Activated T-cell treated with anti-CD3 and anti-CD28 coated beads, Interleukin-2, amount 50 U/mL, for 72 hours (primary cell): ENCODE results near the gene CENPA. TPM values are rescaled to one million over a fixed set of nuclear protein-coding genes. Genes with fewer than 3 reads are reported as not detected.
"Not testable (repeated sequence)": the region's sequence is repeated elsewhere in the genome, so short reads cannot be mapped to it uniquely, and the experiment has no call there.

Experiments
- ATAC-seq, 2 donors: fragments of 150-1000 bp; cut with Tn5 transposase; replicated peaks in 1 of 2; 2 replicates each; pipeline ENCODE4 v1.10.0; 2021; ENCODE audit warnings: moderate library complexity in 2 of 2, mild to moderate bottlenecking in 1 of 2
- DNase-seq, 2 donors: peaks; one replicate each; pipeline ENCODE4 v3.0.0; 2021 to 2022; ENCODE audit warnings: mixed read lengths in 1 of 2
- H3K27ac Mint-ChIP-seq: one replicate; pipeline ENCODE4 v1.8.0; 2022; ENCODE audit warnings: mild to moderate bottlenecking, moderate library complexity, mixed read lengths
- H3K27me3 Mint-ChIP-seq: one replicate; pipeline ENCODE4 v1.8.0; 2022; ENCODE audit warnings: low read depth, mixed read lengths
- H3K36me3 Mint-ChIP-seq, 2 donors: one replicate each; pipeline ENCODE4 v1.8.0; 2022; ENCODE audit warnings: mixed read lengths in 2 of 2, mild to moderate bottlenecking in 1 of 2; ENCODE audit not compliant: insufficient read depth in 2 of 2
- H3K4me1 Mint-ChIP-seq: one replicate; pipeline ENCODE4 v1.8.0; 2022; ENCODE audit warnings: low read depth, mixed read lengths
- H3K4me3 Mint-ChIP-seq, 2 donors: one replicate each; pipeline ENCODE4 v1.8.0; 2022; ENCODE audit warnings: mild to moderate bottlenecking in 2 of 2, mixed read lengths in 2 of 2, moderate library complexity in 2 of 2
- H3K9me3 Mint-ChIP-seq, 2 donors: one replicate each; pipeline ENCODE4 v1.8.0; 2022; ENCODE audit warnings: mixed read lengths in 2 of 2
- total RNA-seq, 2 donors: library from RNA; stranded (reverse); gene quantifications; one replicate each; pipeline ENCODE4 v1.2.3, GENCODE V29; 2022

CENPA gene
- total RNA-seq, 2 donors from 2014 or later, result 40.9 to 43.2 TPM

DNA sequence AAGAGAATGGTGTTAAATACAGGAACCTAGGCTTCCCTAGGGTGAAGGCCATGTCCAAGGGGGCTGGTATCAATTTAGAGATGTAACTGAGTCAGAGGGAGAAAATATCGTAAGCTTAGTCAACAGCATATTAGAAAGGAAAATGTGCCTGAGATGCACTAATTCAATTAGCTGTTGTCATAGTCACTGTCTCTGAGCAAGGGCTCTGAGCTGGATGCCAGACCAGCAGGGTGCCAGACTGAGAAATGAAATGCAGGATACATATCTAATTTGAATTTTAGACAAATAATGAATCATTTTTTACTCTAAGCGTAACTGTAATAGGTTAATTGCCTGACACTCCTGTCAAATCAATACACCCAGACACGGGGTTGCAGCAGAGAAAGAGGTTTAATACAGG, 33.2 kb upstream of the CENPA start:
- Mint-ChIP-seq H3K4me3 (no peak overlapping the region), H3K9me3 (no peaks in the 10 kb centered on the region), H3K36me3 (no peaks in the 10 kb centered on the region), H3K27me3 (no peaks in the 10 kb centered on the region), H3K27ac (no peak overlapping the region), H3K4me1 (peaks cover 7% of the 10 kb centered on the region)
- ATAC-seq (no peak), DNase-seq (no peak)

DNA sequence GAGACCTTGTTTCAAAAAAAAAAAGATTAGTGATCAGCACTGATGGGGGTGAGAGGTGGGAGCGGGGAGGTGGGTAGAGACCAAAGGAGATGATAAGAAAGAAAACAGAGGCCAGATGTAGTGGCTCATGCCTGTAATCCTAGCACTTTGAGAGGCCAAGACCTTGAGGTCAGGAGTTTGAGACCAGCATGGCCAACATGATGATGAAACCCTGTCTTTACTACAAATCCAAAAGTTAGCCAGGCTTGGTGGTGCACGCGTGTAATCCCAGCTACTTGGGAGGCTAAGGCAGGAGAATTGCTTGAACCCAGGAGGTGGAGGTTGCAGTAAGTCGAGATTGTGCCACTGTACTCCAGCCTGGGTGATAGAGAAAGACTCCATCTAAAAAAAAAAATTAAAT, 31.3 kb upstream of the CENPA start:
- Mint-ChIP-seq H3K4me1 (peaks cover 17% of the 10 kb centered on the region), H3K9me3 (no peaks in the 10 kb centered on the region), H3K36me3 (no peaks in the 10 kb centered on the region), H3K27me3 (no peaks in the 10 kb centered on the region), H3K27ac (no peak overlapping the region), H3K4me3 (no peak overlapping the region)
- DNase-seq (no peak), ATAC-seq (no peak)

DNA sequence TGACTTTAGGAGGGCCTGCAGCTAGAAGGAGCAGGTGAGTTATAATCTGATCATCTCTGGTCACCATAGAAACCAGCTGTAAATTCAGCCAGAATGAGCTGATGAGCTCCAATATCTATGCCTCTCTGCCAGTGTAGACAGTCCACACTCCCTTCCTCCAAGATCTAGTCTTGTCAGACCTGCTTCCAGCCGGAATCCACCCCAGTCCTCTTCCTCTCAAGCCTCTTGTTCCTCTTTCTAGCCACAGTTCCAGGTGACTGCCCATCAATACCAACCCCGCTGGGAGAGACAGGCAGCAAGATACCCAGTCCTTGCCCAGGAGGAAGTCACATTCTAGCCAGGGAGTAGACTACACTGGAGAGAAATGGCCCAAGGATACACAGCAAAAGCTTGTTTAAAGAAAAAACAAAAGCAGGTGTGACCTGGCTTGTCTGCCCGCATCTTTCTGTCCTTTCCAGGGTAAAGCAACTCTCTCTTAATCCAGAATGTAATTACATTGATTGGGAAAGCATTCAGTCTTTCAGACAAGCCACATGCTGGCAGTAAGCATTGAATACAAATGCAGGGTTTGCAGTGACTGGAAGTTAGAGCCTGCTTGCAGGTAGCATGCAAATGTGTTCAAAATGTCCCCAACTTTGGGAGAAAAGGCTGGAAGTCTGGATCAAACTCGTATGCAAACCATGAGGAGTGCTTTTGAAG, 30.7 kb upstream of the CENPA start:
- H3K4me1 Mint-ChIP-seq, result peaks cover 17% of the 10 kb centered on the region
- no peaks in the 10 kb centered on the region for H3K36me3 Mint-ChIP-seq
- ATAC-seq (no peak), DNase-seq (no peak)
- no peaks in the 10 kb centered on the region for H3K9me3 Mint-ChIP-seq
- H3K27ac Mint-ChIP-seq, result no peak overlapping the region
- no peak overlapping the region for H3K4me3 Mint-ChIP-seq
- no peaks in the 10 kb centered on the region for H3K27me3 Mint-ChIP-seq

DNA sequence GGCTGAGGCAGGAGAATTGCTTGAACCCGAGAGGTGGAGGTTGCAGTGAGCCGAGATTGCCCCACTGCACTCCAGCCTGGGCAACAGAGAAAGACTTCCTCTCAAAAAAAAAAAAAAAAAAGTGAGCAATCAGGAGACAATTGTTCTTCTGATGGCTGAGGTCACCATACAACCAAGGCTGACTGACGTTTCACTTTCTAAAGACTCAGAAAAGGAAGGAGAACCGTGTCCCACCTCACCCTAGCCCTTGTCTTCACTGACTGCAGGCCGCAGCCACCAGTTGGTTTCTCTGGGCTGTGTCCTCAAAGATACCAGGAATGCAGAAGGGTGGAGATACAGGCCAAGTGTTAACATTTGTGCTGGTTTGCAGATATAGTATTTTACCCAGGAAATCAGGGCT, 29.5 kb upstream of the CENPA start:
- no peaks in the 10 kb centered on the region for H3K9me3 Mint-ChIP-seq
- no peaks in the 10 kb centered on the region for H3K36me3 Mint-ChIP-seq
- H3K27me3 Mint-ChIP-seq, result no peaks in the 10 kb centered on the region
- peaks cover 17% of the 10 kb centered on the region for H3K4me1 Mint-ChIP-seq
- ATAC-seq, result no peak
- DNase-seq, result no peak
- no peak overlapping the region for H3K4me3 Mint-ChIP-seq
- H3K27ac Mint-ChIP-seq, result no peak overlapping the region

DNA sequence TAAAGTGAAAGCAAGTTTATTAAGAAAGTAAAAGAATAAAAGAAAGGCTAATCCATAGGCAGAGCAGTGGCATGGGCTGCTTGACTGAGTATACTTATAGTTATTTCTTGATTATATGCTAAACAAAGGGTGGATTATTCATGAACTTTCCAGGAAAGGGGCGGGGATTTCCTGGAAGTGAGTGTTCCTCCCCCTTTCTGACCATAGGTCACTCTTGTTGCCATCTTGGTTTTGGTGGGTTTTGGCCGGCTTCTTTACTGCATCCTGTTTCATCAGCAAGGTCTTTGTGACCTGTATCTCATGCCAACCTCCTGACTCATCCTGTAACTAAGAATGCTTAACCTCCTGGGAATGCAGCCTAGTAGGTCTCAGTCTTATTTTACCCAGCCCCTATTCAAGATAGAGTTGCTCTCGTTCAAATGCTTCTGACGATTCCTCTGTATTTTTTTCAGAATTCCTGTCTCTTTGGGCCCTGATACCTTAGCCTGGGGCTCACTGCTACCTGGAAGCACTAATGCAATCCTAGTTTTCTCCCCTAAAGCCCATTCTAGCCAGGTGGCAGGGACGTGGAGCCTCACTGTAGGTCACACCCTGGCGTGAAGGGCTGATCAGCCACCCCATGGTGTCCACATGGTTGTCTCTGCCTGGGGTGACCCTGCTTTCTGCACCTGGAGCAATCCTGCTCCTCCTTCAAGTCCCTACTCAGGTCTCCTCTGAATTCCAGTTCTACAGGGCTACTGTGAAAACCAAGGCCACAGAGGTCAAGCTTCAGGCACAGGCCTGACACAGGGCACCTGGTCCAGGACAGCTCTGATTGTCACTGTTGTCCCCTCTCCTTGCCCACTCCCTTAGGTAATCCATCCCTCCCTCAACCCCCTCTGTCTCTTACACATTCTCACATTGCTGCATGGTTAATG, 27.7 kb upstream of the CENPA start:
- DNase-seq (peak; percentile 57 to 68), ATAC-seq (peak; percentile 79 to 83)
- Mint-ChIP-seq H3K27ac (peak overlapping the region; percentile 49), H3K27me3 (no peaks in the 10 kb centered on the region), H3K36me3 (no peaks in the 10 kb centered on the region), H3K9me3 (no peaks in the 10 kb centered on the region), H3K4me1 (peaks cover 18% of the 10 kb centered on the region), H3K4me3 (peak overlapping the region; percentile 22 to 33)

DNA sequence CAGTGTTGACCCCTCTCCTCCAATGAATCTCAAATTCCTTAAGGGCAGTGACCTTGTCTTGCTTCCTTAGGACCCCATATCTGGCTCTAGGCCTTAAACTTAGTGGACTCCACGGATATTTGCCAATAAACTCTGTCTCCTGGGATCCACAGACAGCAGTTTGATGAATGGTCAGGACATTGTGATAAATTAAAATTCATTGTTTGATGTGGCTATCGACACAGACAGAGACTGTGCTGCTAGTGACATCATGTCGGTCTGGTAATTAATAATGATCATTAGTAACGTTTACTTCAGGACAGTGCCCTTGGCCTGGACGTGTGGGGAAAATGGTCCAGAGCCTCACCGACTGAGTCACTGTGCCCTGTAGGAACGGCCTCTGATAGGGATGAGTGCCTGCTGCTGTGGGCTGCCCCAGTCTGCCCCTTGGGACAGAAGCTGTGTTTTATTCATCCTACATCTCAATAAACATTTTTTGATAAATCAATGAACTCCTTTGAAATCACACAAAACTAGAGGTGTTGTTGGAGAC, 27.0 kb upstream of the CENPA start:
- Mint-ChIP-seq H3K36me3 (no peaks in the 10 kb centered on the region), H3K27ac (no peak overlapping the region), H3K9me3 (no peaks in the 10 kb centered on the region)

DNA sequence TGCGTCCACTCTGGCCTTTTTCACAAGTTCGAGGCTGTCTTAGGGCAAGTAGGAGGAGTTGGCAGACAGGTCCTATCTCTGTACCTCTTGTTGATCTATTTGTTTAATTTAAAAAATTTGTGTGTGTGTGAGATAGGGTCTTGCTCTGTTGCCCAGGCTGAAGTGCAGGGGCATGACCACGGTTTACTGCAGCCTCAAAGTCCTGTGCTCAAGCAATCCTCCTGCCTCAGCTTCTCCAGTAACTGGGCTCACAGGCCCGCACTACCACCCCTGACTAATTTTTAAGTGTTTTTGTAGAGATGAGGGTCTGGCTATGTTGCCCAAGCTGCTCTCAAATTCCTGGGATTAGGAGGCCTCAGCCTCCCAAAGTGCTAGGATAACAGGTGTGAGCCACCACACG, 26.0 kb upstream of the CENPA start:
- Mint-ChIP-seq H3K27me3 (no peaks in the 10 kb centered on the region), H3K36me3 (no peaks in the 10 kb centered on the region), H3K9me3 (no peaks in the 10 kb centered on the region), H3K4me3 (no peak overlapping the region), H3K27ac (no peak overlapping the region), H3K4me1 (peaks cover 29% of the 10 kb centered on the region)
- ATAC-seq (no peak), DNase-seq (no peak)

More for the DNA sequence above, 27.0 kb upstream of the CENPA start:
- Mint-ChIP-seq H3K27me3 (no peaks in the 10 kb centered on the region), H3K4me1 (peaks cover 25% of the 10 kb centered on the region), H3K4me3 (no peak overlapping the region)
- ATAC-seq, result no peak
- DNase-seq, result no peak

DNA sequence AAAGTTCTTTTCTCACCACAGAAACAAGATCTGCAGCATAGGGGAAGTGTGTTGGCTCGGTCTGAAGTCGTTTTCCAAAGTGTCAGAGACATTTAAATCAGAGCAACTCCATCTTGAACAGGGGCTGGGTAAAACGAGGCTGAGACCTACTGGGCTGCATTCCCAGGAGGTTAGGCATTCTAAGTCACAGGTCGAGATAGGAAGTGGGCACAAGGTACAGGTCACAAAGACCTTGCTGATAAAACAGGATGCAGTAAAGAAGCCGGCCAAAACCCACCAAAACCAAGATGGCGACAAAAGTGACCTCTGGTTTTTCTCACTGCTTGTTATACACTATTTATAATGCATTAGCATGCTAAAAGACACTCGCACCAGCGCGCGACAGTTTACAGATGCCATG, 24.9 kb upstream of the CENPA start:
- H3K4me1 Mint-ChIP-seq, result peaks cover 40% of the 10 kb centered on the region
- not testable (repeated sequence) for H3K4me3 Mint-ChIP-seq, H3K27me3 Mint-ChIP-seq, DNase-seq, H3K27ac Mint-ChIP-seq, H3K36me3 Mint-ChIP-seq, H3K9me3 Mint-ChIP-seq, ATAC-seq

DNA sequence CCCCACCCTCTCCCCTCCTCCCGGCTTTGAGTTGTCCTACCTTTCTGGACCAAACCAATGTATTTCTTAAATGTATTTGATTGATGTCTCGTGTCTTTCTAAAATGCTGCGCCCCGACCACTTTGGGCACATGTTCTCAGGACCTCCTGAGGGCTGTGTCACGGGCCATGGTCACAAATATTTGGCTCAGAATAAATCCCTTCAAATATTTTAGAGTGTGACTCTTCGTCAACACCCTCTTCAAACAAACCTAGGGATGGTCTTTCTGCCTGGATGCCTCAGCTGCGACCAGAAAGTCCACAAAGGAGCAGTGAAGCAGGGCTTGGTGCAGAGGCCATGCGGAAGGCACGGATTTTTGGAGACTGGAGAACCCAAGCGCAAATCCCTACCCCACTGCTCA, 22.8 kb upstream of the CENPA start:
- Mint-ChIP-seq H3K27me3 (no peaks in the 10 kb centered on the region), H3K4me1 (peaks cover 40% of the 10 kb centered on the region), H3K36me3 (no peaks in the 10 kb centered on the region), H3K4me3 (peak overlapping the region; percentile 74 to 97), H3K9me3 (no peaks in the 10 kb centered on the region), H3K27ac (no peak overlapping the region)
- ATAC-seq (no peak), DNase-seq (no peak)

DNA sequence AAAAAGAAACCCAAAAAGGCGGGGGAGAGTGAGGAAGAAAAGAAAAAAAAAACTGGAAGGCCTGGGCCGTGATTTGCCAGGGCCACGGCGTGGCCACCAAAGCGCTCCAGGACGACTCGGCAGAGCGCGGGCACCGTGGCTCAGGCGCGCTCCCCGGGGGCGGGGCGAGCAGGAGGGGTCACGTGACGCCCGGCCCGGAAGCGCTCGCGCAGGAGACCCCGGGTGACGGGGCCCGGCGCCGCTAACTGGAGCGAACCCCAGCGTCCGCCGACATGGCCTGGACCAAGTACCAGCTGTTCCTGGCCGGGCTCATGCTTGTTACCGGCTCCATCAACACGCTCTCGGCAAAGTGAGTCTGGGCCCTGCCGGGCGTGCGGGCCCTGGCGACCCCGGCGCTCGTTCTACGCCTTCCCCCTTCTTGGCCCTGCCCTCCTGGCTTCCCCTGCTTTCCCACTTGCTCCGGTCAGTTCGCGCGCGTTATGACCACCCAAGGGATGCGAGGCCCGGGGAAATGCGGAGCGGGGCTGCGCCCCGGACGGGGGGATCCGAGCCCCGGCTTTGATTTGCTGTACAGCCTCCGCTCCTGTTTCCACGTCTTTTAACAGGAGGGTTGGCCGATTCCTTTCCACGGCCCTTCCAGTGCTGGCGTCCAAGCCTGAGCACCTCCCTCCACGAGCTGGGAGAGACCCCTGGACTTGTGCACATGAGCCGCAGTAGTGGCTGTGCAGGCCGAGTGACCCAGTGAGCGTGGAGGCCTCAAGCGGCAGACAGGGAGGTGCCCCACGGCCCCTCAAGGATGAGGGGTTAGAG, 21.6 kb upstream of the CENPA start, which contains the start of gene SLC35F6:
Gene SLC35F6 (plus strand): TSS at position 207 of the 810 bp plus-strand sequence. CDS start 66 bp downstream, at position 273.
- peak; percentile 88 to 93 for DNase-seq
- H3K27ac Mint-ChIP-seq, result peak within 1 kb of the TSS; percentile 95
- ATAC-seq, result peak; percentile 97 to 98
- H3K36me3 Mint-ChIP-seq, result no peaks in the 10 kb centered on the region
- no peaks in the 10 kb centered on the region for H3K9me3 Mint-ChIP-seq
- H3K4me1 Mint-ChIP-seq, result peaks cover 41% of the 10 kb centered on the region
- H3K4me3 Mint-ChIP-seq, result peak within 1 kb of the TSS; percentile 74 to 97
- no peaks in the 10 kb centered on the region for H3K27me3 Mint-ChIP-seq

DNA sequence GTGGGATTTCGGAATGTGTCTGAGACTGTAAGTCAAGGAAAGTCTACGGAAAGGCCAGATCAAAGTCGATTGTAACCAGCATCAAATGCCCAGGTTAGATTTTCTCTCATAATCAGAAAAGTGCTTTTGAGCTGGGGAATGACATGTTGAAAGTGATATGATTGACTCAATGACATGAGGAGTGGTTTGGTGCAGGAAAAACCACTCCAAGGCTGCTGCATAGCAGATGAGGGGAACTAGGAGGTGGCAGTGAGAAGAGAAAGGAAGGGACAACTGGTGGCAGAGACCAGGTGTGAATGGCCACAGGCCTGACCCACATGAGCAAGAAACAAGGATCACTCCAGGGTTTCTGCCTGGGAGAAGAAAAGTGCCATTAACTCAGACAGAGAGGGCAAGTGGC, 20.9 kb upstream of the CENPA start:
- DNase-seq (no peak), ATAC-seq (no peak)
- Mint-ChIP-seq H3K27ac (peak overlapping the region; percentile 84), H3K4me1 (peaks cover 47% of the 10 kb centered on the region), H3K27me3 (no peaks in the 10 kb centered on the region), H3K4me3 (peak overlapping the region; percentile 74 to 97), H3K9me3 (no peaks in the 10 kb centered on the region), H3K36me3 (no peaks in the 10 kb centered on the region)

DNA sequence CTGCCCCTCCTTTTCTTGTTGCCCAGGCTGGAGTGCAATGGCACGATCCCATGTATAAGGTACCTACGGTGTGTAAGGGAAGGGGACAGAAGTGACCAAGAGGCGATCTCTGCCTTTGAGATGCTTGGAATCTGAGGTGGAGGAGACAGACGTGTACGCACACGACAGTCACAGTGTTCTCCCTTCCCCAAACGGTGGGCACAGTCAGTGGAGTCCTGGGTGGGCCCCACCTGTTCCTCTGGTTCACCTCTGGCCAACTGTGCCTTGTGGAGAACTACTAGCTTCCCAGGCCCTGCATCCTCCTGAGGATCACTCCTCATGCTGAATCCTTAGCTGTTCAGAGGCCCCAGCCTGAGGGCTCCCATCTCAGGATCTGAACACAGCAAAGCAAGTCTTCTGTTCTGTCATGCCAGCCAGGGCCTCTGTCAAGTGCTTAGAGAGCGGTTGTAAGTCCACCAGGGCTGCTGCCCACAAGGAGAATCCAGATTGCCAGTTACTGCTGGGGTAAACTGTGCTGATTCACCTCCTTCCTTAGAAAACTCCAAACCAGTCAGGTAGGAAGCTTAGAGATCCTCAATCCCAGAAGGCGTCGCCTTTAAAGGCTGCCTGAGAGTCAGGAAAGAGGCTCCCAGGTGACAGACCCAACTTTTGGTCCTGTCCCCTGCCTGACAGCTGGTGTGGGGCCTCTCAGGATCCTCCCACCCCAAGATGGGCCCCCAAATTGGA, 20.2 kb upstream of the CENPA start:
- Mint-ChIP-seq H3K36me3 (no peaks in the 10 kb centered on the region), H3K4me1 (peaks cover 53% of the 10 kb centered on the region), H3K9me3 (no peaks in the 10 kb centered on the region), H3K4me3 (peak overlapping the region; percentile 74 to 97), H3K27ac (no peak overlapping the region), H3K27me3 (no peaks in the 10 kb centered on the region)
- no peak for DNase-seq
- ATAC-seq, result no peak
